Activated CD8-positive, alpha-beta memory T cell treated with anti-CD3 and anti-CD28 coated beads for 4 hours (primary cell): ENCODE data around the gene ZNF560.

Source experiments
- DNase-seq, 2 donors: peaks; one replicate each; pipeline ENCODE4 v3.0.0-alpha.2; 2020; ENCODE audit warnings: low read depth in 2 of 2

Gene ZNF560

GRCh38 chr19:9435279-9436268, 62.8 kb downstream of the ZNF560 start, which contains the start of gene ZNF266:
Gene ZNF266 (minus strand): TSS chr19:9435573. CDS start chr19:9420089, 15,484 bp downstream.
- DNase-seq = peak; percentile 80 to 83

- DNase-seq = peak in 1 of 2 donors; percentile 18
Observed at GRCh38 chr19:9431475-9431874, 66.9 kb downstream of the ZNF560 start.

GRCh38 chr19:9430444-9430843, 68.0 kb downstream of the ZNF560 start:
- no peak for DNase-seq

- DNase-seq = no peak
Observed at GRCh38 chr19:9427941-9428340, 70.5 kb downstream of the ZNF560 start.
